Measurements from ENCODE around the gene LCN9.
"Not testable (repeated sequence)": the region's sequence is repeated elsewhere in the genome, so short reads cannot be mapped to it uniquely, and the experiment has no call there.

Gene LCN9

GRCh38 chr9:135648494-135649410 is 14.4 kb upstream of the LCN9 start:
- FAIRE-seq = no peak

DNA sequence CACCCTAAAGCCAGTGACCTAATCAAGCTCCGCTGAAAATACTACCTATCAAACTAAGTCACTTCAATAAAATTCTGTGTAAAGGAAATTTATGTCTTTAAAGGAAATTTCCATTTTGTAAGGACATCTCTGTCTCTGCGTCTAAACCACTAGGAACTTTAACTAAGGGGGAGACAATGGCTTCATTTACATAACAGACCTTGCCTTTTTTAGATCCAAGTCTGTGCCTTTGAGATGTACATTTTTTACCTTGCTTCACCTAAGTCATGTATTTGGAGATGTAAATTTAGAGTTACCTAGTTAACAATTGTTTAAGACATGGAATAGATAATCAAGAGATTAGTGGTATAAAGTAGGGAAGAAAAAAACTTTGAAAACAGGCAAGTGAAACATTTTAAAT is 13.6 kb upstream of the LCN9 start:
- FAIRE-seq = no peak

GRCh38 chr9:135650408-135650807 is 12.7 kb upstream of the LCN9 start:
- FAIRE-seq = no peak

DNA sequence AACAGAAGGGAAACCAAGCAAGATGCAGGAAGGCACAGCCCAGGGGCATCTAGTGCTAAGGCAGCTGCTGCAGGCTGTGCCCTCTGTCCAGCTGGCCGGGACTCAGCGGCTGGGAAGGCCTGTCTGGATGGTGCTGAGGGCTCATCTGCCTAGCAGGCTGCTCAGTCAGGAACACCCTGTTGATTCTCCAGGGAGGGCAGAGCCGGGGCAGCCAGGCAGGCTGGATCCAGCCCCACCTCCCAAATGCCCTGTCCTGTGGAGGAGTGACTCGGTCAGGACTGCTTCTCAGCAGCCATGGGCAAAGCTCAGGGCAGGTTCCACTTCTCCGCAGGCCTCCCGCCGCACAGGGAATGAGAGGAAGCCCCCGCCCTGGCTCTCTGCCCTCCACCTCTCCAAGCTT is 7.8 kb upstream of the LCN9 start:
- no peak for FAIRE-seq

DNA sequence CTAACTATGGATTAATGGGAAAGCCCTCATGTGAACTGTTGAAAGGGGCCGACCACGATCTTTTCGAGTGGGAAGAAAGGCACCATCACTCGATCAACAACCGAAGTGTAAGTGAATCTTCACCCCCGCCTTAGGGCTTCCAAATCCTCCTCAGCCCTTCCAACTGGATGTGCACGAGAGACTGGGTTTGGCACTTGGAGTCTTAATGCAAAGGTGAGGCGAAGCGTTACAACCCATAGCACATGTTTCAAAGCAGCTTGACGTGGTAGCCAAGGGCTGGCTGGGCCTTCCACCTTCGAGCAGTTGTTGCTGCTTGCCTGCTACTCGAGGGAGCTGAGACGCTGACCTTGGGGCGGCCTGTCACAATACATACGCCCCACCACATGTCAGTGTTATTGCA is 5.7 kb upstream of the LCN9 start:
- no peak for FAIRE-seq

DNA sequence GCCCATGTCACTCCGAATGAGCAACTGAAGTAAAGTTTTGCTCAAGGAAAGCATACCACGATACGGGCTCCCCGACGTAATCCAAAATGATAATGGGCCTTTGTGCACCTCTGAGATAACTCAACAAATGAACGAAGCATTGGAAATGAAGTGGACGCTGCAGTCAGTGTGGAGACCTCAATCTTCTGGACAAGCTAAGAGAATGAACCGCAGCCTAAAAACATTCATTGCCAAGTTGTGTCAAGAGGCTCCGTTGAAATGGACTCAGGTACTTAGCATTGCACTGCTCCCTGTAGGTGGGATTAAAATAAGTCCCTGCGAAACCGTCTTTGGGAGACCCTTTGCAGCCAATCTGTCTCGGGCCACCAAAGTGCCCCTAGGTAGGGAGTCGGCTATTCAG is 3.9 kb upstream of the LCN9 start:
- FAIRE-seq = no peak

GRCh38 chr9:135660407-135660806 is 2.7 kb upstream of the LCN9 start:
- no peak for FAIRE-seq

DNA sequence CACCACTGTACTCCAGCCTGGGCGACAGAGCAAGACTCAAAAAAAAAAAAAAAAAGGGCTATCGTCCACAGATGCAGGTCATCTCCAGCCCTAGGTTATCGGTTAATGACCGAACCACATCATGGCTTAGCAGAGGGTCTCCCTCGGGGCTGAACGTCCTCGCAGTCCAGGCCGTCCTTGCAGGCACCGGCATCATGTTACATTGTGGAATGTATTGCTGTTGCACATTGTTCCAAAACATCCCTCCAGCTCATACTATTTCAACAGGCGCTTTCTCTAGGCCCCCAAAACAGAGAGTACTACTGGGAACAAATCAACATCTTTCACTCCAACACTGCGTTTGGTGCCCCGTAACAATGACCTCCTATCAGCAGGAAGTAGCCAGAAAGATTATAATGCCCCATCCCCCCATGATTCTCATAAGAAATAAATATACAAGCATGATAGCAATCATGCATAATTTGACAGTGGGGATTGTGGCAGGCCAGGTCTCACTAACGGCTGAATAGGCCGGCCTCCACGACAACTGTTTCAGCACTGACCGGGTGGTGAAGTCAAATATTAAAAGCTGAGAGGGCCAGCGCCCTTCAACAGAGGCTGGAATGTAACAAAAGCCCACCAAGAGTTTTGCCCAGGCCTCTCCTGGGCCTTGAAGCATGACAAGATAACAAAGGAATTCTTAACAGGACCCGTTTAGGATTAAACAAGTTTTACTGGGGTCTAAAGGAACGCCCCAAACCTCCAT is 1.1 kb upstream of the LCN9 start:
- FAIRE-seq = no peak

DNA sequence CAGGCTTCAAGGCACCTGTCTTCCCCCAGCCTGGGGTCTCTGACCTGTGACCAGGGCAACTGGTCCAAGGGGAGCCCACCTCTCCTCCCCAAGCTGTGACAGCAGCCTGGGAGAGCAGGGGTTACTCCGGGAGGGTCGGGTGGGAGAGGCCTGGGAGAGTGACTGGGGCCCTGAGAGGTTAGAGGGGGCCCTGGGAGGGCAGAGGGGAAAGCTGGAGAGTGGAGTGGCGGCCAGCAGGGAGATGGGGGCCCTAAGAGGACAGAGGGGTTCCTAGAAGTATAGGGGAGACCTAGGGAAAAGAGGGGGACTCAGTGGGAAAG is 302 bp downstream of the LCN9 start:
- FAIRE-seq = no peak

DNA sequence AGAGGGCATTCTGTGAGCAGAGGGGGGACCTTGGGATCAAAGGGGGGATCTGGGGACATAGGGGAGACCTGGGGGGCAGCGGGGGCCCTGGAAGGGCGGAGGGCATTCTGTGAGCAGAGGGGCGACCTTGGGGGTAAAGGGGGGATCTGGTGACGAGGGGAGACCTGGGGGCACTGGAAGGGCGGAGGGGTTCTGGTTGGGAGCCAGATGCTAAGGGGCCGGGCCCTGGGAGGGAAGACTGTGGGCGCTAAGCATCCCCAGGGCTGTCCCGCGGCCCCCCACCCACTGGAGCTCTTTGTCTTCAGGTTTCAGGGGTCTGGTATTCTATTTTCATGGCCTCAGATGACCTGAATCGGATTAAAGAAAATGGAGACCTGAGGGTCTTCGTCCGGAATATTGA is 748 bp downstream of the LCN9 start:
- no peak for FAIRE-seq

DNA sequence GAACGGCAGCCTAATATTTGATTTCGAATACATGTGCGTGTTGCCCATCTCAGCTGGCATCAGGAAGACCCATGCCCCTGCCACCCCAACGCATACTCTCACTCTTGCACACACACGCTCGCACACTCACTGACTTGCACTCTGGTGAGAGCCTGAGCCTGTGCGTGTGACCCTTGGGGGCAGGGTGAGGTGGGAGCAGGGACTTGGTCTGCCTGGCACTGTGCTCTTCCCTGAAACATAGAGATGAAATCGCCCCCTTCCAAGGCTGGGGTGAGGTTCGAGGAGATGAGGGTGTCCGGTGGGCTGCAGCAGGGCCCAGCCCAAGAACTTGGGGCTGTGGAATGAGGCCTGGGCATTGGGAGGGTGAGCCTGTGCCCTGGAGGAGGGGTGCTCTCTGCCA is 1.2 kb downstream of the LCN9 start:
- FAIRE-seq = no peak

- no peak for FAIRE-seq
Measured at GRCh38 chr9:135664801-135665794, 2.0 kb downstream of the LCN9 start.

DNA sequence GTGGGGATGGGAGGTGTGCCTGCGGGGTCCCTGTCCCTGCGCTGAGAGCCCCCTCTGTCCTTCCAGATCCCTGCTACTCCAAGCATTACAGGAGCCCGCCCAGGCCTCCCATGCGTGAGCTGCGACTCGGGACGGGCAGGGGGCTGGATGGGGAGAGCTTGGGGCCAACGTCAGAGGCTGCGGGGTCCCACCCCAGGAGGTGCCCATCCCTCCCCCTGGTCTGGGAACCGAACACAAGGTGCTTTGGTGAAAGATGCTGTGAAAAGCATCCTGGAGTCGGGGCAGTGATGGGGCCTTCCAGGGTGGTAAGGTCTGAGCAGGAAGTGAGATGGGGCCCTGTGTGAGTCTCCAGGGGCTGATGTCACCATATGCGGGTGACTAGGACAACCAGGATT is 2.7 kb downstream of the LCN9 start:
- no peak for FAIRE-seq

- no peak for FAIRE-seq
Measured at GRCh38 chr9:135666534-135667462, 3.7 kb downstream of the LCN9 start.

DNA sequence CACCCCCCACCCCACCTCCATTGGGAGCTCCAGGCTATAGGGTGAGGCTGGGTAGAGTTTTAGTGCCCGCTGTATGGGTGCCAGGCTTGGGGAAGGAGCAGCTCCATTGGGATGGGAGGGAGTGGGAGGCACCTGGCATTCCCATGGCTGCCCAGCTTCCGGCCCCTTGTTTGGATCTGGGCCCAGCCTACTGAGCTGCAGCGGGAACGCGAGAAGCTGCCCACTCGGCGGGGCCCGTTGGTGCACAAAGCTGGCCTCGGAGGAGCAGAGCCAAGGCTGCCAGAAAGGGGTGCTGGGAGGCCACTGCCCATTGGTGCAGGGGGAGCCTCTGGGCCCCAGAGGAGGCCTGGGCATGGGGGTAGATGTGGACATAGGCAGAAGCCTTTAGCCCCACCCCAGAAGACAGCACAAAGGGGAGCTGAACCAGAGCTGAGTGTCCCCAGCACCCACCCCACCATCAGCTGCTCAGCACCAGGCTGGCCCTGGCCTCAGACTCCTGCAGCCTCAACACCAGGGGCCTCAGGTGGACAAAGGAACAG is 4.4 kb downstream of the LCN9 start:
- no peak for FAIRE-seq

- not testable (repeated sequence) for FAIRE-seq
Measured at GRCh38 chr9:135669018-135669417, 5.9 kb downstream of the LCN9 start.

GRCh38 chr9:135669616-135670285 is 6.6 kb downstream of the LCN9 start:
- FAIRE-seq = no peak

- no peak for FAIRE-seq
Measured at GRCh38 chr9:135670721-135671590, 7.8 kb downstream of the LCN9 start.

DNA sequence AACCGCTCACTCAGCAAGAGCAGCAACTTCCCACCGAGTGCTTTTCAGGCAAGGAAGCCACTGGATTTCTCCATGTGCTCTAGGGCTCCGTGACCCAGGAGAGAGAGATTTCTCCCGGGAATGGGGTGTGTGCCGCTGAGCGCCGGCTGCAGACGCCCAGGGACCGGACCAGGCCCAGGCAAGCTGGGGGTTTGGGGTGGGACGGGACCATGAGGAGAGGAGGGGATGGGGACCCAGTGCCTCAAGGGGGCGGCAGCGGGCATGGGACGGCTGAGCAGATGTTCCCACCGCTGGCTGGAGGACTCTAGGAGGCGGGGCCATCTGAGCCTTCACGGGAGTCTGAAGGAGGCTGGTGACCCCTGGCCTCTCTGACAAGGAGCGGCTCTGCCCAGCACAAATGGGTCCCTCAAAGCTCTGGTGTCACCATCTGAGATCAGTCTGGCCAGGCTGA is 8.5 kb downstream of the LCN9 start:
- FAIRE-seq = no peak

DNA sequence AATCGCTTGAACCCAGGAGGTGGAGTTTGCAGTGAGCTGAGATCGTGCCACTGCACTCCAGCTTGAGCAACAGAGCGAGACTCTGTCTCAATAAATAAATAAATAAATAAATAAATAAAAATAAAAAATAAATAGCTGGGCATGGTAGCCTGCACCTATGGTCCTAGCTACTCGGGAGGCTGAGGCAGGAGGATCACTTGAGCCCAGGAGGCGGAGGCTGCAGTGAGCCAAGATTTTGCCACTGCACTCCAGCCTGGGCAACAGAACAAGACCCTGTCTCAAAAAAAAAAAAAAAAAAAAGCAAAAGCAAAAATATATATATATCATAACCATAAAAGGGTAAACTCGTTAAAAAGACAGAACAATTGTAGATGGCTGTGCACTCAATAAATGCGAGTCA is 9.7 kb downstream of the LCN9 start:
- not testable (repeated sequence) for FAIRE-seq

All from G401.6 (cell line).